Occipital lobe (tissue), 2 donors: ENCODE results near the gene TWSG1. TPM values are rescaled to one million over a fixed set of nuclear protein-coding genes. Genes with fewer than 3 reads are reported as not detected.
"Not testable (repeated sequence)": the region's sequence is repeated elsewhere in the genome, so short reads cannot be mapped to it uniquely, and the experiment has no call there.

Experiments
- DNase-seq: peaks from one replicate; lab custom pipeline; 2025; lab: John Stamatoyannopoulos, UW
- total RNA-seq: library from RNA; depleted of rRNA; stranded (reverse); fragments of >200 nt; gene quantifications from one replicate; pipeline ENCODE4 v1.2.3, GENCODE V29; 2014

The TWSG1 gene
- total RNA-seq, 1 donor from 2014 or later = 25.3 TPM

DNA sequence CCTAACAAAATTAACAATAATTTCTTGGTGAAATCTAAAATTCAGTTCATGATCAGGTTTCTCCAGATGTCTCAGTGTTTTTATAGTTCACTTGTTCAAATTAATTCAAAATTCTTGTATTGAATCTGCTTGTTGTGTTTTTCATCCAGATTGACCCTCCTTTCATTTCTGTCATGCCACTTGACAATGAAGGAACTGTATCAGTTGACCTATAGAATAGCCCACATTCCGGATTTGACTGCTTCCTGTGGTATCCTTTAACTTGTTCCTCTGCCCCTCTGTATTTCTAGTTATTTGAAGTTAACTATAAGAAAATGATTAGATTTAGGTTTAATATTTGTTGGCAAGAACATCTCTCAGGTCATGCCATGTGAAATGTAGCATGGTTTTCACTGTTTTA is 53.3 kb downstream of the TWSG1 start:
- no peak for DNase-seq

DNA sequence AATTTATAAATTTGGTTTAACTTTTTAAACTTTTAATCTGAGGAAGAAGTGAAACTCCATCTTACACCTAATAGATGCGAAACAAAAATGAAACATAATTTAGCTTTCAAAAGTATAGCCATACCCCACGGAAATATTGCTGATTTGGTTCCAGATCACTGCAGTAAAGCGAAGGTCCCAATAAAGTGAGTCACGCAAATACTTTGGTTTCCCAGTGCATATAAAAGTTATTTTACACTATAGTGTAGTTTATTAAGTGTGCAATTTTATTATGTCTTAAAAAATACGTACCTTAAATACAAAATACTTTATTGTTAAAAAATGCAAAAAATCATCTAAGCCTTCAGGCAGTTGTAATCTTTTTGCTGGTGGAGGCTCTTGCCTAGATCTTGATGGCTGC is 55.1 kb downstream of the TWSG1 start:
- no peak for DNase-seq

DNA sequence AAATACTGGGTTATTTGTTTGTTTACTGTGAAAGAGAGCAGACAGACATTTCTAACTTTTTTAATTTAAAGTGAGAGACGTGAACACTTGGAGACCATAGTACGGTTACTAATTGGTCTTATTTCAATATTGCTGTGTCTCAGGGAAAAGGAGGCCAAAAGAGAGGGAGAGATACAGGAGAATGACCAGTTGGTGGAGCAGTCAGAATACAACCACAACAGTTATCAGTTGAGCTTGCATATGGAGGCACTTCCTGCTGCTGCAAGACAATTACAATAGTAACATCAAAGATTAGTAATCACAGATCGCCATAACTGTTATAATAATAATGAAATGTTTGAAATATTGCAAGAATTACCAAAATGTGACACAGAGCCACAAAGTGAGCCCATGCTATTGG is 58.2 kb downstream of the TWSG1 start:
- DNase-seq = no peak

DNA sequence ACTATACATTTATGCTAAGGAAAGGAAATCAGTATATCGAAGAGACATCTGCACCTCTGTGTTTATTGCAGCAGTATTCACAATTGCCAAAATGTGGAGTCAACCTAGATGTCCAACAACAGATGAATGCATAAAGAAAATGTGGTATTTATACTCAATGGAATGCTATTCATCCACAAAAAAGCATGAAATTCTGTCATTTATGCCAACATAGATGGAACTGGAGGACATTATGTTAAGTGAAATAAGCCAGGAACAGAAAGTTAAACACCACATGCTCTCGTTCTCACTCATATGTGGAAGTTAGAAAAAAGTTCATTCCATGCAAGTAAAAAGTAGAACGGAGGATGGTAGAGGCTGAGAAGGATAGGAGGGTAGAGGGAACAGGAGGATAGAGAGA is 59.5 kb downstream of the TWSG1 start:
- no peak for DNase-seq

DNA sequence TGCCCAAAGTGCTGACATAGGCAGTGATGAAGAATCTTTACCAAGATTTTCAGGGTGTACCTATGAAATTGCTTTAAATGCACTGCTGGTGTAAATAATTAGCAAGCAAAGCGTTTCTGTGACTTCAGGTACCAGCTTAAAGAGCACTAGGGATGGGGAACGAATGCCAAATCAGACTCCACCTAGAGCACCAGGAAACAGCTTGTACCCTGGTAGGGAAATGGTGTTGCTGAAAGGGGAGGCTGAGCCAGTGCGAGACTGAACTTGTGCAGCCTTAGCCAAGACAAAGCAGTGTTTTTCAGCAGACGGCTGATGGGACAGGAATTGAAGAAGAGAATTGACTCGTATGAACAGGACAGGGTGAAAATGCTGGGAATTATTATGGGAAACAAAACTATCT is 65.6 kb downstream of the TWSG1 start:
- DNase-seq = no peak

DNA sequence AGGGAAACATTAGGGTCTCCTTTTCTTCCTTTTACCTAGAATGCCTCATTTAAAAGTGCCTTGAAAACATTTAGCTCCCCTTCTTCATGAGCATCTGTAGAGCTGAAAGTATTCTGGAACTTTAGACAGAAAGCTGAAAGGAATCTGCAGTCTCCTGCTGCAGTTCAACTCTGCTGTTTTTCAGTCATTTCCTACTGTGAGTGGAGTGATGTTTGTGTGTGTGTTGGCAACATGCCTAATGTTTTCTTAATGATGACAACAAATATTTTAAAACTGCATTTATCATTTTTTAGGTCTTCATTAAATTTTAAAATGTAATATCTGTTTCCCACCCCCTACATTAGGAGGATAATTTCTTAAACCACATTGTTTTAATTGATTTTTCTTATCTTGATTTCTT is 66.6 kb downstream of the TWSG1 start:
- no peak for DNase-seq

DNA sequence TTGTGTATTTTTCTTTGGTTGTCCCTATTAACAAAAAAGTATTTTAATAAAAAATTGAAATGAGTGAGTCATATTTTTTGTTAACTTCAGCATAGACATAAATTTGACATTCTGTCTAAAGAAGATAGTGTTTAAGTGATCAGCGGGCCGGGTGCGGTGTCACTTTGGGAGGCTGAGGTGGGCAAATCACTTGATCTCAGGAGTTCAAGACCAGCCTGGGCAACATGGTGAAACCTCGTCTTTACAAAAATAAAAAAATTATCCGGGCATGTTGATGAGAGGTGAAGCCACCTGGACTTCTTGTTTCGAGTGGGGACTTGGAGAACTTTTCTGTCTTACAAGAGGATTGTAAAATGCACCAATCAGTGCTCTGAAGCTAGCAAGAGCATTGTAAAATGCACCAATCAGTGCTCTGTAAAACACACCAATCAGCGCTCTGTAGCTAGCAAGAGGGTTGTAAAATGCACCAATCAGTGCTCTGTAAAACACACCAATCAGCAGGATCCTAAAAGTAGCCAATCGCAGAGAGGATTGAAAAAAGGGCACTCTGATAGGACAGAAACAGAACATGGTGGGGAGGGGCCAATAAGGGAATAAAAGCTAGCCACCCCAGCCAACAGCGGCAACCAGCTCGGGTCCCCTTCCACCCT is 67.9 kb downstream of the TWSG1 start:
- not testable (repeated sequence) for DNase-seq

DNA sequence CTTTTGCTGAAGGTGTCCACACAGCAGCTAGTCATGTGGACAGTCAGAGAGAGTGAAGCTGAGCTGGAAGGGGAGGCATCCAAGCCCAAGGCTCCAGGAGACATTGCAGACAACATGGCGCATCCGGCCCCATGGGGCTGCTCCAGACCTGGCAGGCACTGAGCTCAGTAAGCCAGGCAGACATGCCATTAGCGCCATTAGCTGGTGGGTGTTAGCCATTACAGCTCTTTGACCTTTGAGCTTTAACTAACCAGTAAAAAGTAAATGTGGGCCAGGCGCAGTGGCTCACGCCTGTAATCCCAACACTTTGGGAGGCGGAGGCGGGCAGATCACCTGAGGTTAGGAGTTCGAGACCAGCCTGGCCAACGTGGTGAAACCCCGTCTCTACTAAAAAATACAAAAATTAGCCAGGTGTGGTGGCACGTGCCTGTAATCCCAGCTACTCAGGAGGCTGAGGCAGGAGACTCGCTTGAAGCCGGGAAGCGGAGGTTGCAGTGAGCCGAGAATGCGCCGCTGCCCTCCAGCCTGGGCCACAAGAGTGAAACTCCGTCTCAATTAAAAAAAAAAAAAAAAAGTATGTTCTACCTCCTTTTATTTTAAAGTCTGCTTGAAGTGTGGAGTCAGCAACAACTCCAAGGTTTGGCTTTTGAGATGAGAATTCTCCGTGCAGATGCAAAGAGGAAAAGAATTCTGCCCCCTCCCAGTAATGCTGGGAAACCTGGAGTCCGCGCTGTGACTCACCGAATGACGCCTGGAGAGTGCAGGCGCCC is 69.4 kb downstream of the TWSG1 start:
- no peak for DNase-seq

DNA sequence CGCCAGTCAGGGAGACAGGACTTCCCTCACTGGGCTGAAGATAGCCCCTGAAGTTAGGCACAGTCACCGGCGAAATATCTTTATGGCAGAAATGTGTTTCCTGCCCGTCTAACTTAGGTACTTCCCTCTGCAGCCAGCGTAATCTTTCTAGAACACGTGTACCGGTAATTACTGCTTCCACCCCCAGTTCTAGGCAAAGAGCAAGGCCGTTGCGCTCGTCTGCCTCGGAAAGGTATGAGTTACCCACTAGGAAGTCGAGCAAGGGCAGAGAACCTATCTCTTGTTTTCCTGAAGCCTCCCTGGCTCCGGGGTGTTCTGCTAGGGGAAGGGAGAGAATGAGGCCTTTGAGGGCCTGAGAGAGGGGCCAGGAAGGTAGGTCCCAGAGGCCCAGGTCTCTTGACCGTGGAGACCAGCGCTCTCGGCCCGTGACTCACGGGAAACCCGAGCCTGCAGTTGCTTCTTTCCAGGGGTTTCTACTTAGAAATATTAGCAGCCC is 70.0 kb downstream of the TWSG1 start:
- no peak for DNase-seq

DNA sequence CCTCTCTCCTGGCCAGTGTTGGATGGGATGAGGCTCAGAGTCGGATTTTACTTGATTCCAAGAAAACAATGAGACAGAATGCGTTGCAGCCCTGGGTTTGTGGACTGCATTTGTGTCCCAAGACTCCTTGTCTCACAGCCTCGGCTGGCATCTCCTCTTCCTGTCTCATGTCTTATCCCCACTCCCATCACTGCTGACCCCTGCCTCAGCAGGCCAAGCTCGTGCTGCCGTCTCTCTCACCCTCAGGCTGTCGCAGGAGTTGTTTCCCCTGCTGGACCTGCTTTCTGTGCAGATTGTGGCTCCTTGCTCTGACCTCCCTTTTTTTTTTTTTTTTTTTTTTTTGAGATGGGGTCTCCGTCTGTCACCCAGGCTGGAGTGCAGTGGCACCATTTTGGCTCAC is 70.6 kb downstream of the TWSG1 start:
- DNase-seq = no peak

DNA sequence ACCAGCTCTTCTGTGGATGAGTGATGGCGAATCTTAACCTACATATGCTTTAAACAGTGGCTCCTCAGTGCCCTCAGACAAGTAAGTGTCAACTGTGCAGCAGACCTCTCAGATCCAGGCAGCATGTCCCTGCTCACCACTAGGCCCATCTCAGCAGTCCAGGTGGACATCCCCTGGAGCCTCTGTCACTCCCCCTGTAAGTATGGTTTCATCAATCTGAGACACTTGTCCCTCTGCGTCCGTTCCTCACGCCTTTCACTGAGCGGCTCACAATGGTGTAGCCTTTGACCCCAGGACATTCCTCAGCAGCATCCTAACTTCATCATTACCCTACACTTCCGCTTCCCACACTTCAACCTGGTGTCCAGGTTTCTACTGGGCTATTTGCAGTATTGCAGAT is 71.4 kb downstream of the TWSG1 start:
- no peak for DNase-seq

DNA sequence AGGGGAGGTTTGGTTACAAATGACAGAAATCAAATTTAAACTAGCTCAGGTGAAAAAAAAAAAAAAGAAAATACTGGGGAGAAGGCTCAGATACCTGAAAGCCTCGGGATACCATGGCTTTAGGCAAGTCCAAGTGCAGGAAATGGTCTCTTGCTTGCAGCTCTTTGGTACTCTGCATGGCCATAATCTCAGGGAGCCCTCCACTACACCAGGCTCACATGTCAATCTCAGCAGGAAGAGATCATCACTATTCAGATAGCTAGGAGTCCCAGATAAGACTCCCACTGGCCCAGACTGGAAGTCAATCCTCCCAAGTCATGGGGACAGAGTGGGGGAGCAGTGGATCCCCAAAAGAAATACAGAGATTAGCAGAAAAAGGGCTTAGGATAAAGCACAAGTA is 75.9 kb downstream of the TWSG1 start:
- DNase-seq = no peak

DNA sequence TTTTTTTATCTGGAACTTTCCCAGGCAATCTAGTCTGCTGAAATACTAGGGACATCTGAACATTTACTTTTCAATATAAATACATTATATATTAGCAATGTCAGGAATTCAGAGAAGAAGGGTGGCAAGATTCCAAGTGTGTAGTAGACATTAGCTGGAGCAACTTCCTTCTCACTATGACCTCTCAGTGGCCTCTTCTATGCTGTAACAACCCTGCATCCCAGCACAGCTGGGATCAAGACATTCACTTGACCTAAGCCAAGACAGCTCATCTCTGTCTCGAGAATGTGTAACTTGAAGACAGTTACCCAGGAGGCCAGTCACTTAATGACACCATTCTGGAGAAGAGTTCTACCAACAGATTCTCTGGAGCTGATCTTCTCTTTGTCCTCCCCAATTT is 79.0 kb downstream of the TWSG1 start:
- DNase-seq = no peak

DNA sequence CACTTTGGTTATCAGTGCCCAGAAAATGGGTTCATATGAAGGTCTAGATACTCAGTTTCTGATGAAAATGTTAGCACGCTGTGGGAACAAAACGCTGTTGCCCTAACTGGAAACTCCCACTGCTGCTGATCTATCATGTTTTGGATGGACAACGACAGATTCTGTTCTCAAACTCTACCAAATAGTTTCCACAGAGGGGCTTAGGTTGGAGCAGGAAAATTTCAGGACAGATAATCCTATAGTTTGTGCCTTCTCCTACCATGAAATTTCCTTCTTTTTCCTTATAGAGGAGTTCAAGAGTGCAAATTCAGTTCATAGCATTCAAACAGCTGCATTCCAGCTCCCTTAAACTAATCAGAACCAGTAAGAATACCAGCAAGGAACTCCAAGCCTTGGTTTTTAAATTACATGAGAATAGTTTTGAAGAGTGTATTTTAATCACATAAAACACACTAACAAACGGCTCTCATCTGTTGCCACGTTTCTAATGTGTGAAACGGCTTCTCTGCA is 82.0 kb downstream of the TWSG1 start:
- DNase-seq = no peak

DNA sequence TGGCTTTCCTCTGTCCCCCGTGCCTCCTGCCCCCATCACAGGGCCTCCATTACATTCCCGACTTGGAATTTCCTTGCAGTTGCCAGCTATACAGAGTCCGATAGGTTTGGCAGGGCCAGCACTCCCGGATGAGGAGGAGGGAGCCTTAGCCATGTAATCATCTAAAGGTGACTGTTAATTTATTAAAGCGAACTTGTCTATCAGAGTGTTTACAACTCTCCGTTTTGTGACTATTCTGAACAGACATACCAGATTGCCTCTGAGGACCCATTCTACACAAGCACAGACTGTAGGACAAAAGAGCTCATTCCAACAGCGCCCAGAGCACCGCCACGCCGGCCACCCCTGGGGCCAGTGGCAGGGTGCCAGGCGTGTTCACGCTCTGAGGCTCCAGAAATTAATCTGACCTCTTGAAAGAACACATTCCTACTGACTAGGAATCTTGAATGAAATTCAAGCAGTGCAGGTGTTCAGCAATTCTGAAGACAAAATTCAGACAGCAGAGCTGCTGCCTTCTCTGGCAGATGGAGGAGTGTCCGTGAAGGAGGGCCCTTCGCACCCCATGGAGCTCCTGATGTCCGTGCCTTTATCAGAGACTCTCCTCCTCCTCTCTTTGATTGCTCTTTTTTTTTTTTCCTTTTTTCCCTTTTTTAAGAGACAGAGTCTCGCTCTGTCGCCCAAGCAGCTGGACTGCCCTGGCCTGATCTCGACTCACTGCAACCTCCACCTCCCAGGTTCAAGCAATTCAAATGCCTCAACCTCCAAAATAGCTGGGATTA is 82.7 kb downstream of the TWSG1 start:
- no peak for DNase-seq

DNA sequence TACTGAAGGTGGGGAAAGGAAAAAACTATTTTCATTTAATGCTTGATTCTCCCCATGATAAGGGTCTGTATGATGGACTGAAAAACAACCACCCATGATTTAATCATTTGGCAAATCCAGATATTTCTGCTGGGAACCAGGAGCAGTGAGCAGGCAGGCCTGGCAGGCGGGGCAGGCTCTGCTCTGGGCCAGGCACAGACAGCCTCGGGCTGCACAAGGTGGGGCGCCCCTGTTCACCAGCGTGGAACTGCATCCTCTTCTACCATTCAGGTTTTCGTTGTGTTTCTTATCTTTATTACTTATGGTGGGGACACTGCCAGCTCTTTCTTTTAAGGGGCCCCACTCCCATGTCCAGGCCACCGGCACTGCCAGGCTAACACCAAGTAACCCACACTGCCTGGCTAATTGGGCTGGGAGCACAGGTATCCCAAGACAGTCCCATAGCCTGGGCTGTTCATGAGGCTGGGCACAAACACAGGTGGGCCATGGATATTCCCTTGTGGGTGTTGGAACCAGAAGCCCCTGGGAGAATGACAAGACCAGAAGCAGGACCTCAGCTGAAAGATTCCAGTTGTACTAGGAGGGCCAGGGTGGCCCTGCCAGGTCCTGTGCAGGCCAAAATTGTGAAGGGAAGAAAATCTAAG is 83.6 kb downstream of the TWSG1 start:
- DNase-seq = no peak

DNA sequence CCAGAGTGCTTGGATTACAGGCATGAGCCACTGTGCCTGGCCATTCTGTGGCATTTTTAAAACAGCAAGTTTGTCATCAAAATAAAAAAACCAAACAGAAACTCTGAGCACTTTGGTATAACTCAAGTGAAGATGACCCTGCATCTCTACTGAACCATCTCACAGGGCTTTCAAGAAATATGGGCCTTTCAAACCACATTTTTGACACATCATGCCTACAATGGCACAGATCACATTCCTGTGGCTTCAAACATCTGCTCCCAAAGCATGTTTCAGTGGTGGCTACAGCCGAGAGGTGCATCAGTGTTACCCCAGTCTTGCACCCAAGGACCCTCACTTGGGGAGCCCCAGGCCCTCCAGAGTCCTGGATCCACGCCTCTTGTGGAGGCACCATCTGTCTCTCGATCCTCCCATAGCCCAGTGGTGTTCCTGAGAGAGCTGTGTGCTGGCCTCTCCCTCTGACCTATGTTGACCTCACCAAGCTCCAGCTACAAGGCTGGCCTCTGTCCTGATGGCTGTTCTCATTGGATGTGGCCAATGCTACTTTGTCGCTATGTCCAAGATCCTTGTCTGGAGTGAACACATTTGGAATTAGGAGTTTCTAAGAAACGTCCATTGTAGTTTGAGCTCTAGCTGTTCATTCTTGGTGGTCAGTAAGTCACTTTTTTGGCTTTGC is 85.5 kb downstream of the TWSG1 start:
- no peak for DNase-seq

DNA sequence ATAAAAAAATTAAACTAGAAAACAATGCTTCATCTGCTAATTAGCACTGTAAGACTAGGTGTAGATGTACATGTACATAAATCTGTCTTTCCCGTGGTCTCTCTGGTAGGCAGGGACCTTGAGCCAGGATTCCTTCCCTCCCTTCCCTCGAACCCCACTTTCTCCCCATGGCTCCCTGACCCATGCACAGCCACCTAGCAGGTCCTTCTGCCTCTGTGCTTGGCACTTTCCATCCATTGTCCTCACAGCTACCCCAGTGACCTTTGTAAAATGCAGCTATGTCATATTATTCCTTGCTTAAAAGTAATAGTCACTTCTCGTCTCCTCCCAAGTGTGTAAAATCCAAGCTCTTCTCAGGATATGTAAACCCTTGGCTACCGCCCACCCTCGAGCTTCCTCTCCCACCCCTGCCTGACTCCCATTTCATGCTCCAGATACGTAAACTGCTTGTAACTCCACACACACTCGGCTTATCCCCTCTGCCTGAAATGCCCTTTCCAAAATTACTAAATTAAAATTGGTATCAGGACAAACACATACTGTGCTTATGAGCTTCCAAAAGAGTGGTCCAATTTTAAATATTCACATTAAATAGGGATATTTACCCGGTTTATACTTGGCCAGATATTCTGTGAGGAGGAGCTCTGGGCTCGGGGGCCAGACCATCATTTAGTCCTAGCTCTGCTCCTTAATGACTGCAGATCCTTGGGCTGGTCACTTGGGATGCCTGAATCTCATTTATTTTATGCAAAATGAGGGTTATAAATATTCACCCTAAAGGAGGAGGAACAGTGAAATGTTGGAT is 86.7 kb downstream of the TWSG1 start:
- no peak for DNase-seq

DNA sequence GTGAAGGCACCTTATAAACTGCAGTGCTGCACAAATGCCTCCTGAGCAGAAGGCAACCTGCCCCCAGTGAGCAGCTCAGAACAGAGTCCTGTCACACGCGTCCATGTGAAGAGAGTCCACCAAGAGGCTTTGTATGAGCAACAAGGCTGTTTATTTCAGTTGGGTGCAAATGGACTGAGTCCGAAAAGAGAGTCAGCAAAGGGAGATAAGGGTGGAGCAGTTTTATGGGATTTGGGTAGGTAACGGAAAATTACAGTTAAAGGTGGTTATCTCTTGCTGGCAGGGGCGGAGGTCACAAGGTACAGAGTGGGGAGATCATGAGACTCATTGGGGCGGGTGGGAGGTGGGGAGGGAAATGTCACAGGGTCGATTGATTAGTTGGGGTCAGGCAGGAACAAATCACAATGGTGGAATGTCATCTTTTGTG is 87.3 kb downstream of the TWSG1 start:
- DNase-seq = no peak

DNA sequence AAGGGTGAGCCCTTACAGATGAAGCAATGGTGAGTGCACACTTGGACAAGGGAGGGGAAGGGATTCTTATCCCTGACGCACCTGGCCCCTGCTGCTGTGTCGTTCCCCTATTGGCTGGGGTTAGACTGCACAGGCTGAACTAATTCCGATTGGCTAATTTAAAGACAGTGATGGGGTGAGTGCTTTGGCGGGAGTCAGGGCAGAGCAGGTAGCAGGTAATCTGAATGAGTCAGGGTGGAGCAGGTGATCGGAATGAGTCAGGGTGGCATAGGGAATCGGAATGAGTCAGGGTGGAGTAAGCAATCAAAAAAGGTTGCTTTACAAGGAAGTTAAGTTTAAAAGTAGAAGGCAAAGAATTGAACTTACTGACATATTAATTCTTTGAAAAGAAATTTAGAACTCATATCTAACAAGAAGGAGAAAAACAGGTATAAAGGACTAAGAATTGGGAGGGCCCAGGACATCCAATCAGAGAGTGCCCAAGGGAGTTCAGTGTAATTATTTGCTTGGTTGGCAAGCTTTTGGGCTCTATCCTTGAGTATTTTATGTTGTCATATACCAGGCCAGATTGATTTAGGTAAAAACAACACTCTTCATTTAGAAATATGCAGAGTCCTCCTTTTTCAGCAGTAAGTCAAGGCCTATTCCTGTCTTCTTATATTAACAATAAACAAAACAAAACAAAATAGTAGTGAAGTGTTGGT is 88.4 kb downstream of the TWSG1 start:
- no peak for DNase-seq
